ENCODE data around the gene ETFB.

ETFB gene

GRCh38 chr19:51311351-51312257 is 54.6 kb downstream of the ETFB start, which contains the start of gene IGLON5:
Gene IGLON5, plus strand, starts transcription at chr19:51311644. Its CDS starts 204 bp downstream, at chr19:51311848.
- Histone ChIP-seq H3K27ac (no peak within 1 kb of the TSS), H3K36me3 (no peaks in the 10 kb centered on the region), H3K27me3 (ENCODE audit: insufficient read depth, low read depth, severe bottlenecking) (peaks cover 29% of the 10 kb centered on the region), H3K9me3 (ENCODE audit: severe bottlenecking) (peaks cover 6% of the 10 kb centered on the region), H3K4me3 (ENCODE audit: low read depth, low read length) (peak within 1 kb of the TSS; percentile 16; the same call in 1 of the 2 replicates)
- TF ChIP-seq CTCF (IDR thresholded peaks at IDR 0.05; ENCODE audit: low read depth, low read length) = no peak
- peak; percentile 41 for DNase-seq

- no peak overlapping the region for H3K27ac ChIP-seq
- no peak for TF ChIP-seq CTCF (IDR thresholded peaks at IDR 0.05; ENCODE audit: low read depth, low read length)
- no peaks in the 10 kb centered on the region for H3K36me3 ChIP-seq
- no peak for DNase-seq
- peaks cover 16% of the 10 kb centered on the region for H3K9me3 ChIP-seq (ENCODE audit: severe bottlenecking)
- H3K27me3 ChIP-seq (ENCODE audit: insufficient read depth, low read depth, severe bottlenecking) = peaks cover 43% of the 10 kb centered on the region
- H3K4me3 ChIP-seq (ENCODE audit: low read depth, low read length) = no peak overlapping the region
These were observed 60.7 kb downstream of the ETFB start for GRCh38 chr19:51305479-51305878.

GRCh38 chr19:51301266-51301665 is 64.9 kb downstream of the ETFB start:
- Histone ChIP-seq H3K4me3 (ENCODE audit: low read depth, low read length) (no peak overlapping the region), H3K27me3 (ENCODE audit: insufficient read depth, low read depth, severe bottlenecking) (peaks cover 30% of the 10 kb centered on the region)
- TF ChIP-seq CTCF (IDR thresholded peaks at IDR 0.05; ENCODE audit: low read depth, low read length) = no peak

GRCh38 chr19:51297406-51297805 is 68.8 kb downstream of the ETFB start:
- no peak for DNase-seq
- Histone ChIP-seq H3K27ac (no peak overlapping the region), H3K36me3 (no peaks in the 10 kb centered on the region), H3K27me3 (ENCODE audit: insufficient read depth, low read depth, severe bottlenecking) (peaks cover 16% of the 10 kb centered on the region), H3K4me3 (ENCODE audit: low read depth, low read length) (no peak overlapping the region), H3K9me3 (ENCODE audit: severe bottlenecking) (peaks cover 3% of the 10 kb centered on the region)
- TF ChIP-seq CTCF (IDR thresholded peaks at IDR 0.05; ENCODE audit: low read depth, low read length) = no peak

More at GRCh38 chr19:51301266-51301665, 64.9 kb downstream of the ETFB start:
- DNase-seq = no peak
- Histone ChIP-seq H3K9me3 (ENCODE audit: severe bottlenecking) (peaks cover 10% of the 10 kb centered on the region), H3K36me3 (no peaks in the 10 kb centered on the region), H3K27ac (no peak overlapping the region)

GRCh38 chr19:51296336-51297093 is 69.7 kb downstream of the ETFB start:
- peaks cover 16% of the 10 kb centered on the region for H3K27me3 ChIP-seq (ENCODE audit: insufficient read depth, low read depth, severe bottlenecking)
- H3K4me3 ChIP-seq (ENCODE audit: low read depth, low read length) = no peak overlapping the region
- H3K27ac ChIP-seq = no peak overlapping the region
- TF ChIP-seq CTCF (IDR thresholded peaks at IDR 0.05; ENCODE audit: low read depth, low read length) = peak; percentile 51
- peak; percentile 63 for DNase-seq
- peaks cover 1% of the 10 kb centered on the region for H3K9me3 ChIP-seq (ENCODE audit: severe bottlenecking)
- no peaks in the 10 kb centered on the region for H3K36me3 ChIP-seq
